ENCODE measurements around the gene CIAO2A. TPM values are rescaled to one million over a fixed set of nuclear protein-coding genes. Genes with fewer than 3 reads are reported as not detected.

CIAO2A gene
- total RNA-seq, 2 donors from 2014 or later: 47.2 to 133 TPM

DNA sequence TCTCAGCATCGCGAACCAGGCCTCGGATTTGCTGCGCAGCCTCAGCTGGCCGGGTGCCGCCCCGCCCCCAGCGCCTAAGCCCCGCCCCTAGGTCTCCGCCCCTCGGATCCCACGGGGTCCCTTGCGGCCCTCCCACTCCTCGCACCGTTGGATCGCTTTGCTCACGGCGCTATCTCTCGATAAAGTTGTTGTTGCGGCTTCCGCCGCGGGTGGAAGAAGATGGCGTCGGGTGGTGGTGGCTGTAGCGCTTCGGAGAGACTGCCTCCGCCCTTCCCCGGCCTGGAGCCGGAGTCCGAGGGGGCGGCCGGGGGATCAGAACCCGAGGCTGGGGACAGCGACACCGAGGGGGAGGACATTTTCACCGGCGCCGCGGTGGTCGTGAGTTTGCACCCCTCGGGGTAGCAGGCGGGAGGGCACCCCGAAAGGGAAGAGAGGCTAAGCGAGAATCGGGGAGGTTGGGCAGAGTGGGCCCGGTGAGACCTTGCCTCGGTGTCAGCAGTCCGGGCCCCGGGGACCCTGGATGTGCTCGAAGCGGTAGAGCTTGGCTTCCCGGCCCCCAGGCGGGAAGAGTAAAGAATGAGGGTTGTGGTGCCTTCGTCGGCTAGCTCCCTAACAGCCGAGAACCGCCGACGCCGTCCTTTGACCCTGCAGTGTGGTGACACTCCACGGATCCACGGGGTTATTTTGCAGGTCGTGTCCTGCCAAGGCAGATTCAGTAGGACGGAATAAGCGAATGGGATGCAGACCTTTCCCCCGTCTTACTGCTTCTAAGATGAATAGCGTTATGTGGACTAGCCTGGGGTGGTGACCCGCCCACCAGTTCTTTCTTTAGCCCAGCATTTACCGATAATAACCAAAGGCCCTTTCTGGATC is 2.4 kb upstream of the CIAO2A start, which contains the start of gene SNX1:
TSS of gene SNX1 (plus strand) at position 188 of the 873 bp plus-strand sequence. CDS start at position 220, 32 bp downstream.
- Histone ChIP-seq H3K27me3 (replicated peaks; ENCODE audit: insufficient read depth) (no peaks in the 10 kb centered on the region), H3K4me3 (peak within 1 kb of the TSS; percentile 82 to 86), H3K9me3 (no peaks in the 10 kb centered on the region), H3K36me3 (no peaks in the 10 kb centered on the region), H3K4me1 (replicated peaks) (peaks cover 9% of the 10 kb centered on the region), H3K27ac (peak within 1 kb of the TSS; percentile 78 to 82)
- peak; percentile 91 for TF ChIP-seq POLR2A (IDR thresholded peaks at IDR 0.05)
- peak; percentile 100 for TF ChIP-seq POLR2AphosphoS5 (IDR thresholded peaks at IDR 0.05)
- TF ChIP-seq, protein P1, sequence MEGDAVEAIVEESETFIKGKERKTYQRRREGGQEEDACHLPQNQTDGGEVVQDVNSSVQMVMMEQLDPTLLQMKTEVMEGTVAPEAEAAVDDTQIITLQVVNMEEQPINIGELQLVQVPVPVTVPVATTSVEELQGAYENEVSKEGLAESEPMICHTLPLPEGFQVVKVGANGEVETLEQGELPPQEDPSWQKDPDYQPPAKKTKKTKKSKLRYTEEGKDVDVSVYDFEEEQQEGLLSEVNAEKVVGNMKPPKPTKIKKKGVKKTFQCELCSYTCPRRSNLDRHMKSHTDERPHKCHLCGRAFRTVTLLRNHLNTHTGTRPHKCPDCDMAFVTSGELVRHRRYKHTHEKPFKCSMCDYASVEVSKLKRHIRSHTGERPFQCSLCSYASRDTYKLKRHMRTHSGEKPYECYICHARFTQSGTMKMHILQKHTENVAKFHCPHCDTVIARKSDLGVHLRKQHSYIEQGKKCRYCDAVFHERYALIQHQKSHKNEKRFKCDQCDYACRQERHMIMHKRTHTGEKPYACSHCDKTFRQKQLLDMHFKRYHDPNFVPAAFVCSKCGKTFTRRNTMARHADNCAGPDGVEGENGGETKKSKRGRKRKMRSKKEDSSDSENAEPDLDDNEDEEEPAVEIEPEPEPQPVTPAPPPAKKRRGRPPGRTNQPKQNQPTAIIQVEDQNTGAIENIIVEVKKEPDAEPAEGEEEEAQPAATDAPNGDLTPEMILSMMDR (IDR thresholded peaks at IDR 0.05): peak in 2 of 4 experiments; percentile 43 to 46
- DNase-seq (ENCODE audit: low spot score): peak; percentile 95
- intact Hi-C loops (cut with DNase I): loop anchor here (5.0 kb wide), 1 partner anchor 66 kb away; the partner anchor contains the start of gene PPIB
- 1% methylated on average over 70 of the region's 70 CpGs for WGBS

GRCh38 chr15:64095431-64095794 is 1.8 kb upstream of the CIAO2A start:
- 41% methylated on average over 4 of the region's 4 CpGs for WGBS
- TF ChIP-seq, protein P1 (IDR thresholded peaks at IDR 0.05): no peak
- no peak for TF ChIP-seq POLR2A (IDR thresholded peaks at IDR 0.05)
- no peak for TF ChIP-seq POLR2AphosphoS5 (IDR thresholded peaks at IDR 0.05)
- Histone ChIP-seq H3K9me3 (no peaks in the 10 kb centered on the region), H3K27me3 (replicated peaks; ENCODE audit: insufficient read depth) (no peaks in the 10 kb centered on the region), H3K4me1 (replicated peaks) (peaks cover 9% of the 10 kb centered on the region), H3K4me3 (peak overlapping the region; percentile 82 to 86), H3K36me3 (no peaks in the 10 kb centered on the region), H3K27ac (peak overlapping the region; percentile 78 to 82)
- DNase-seq (ENCODE audit: low spot score): no peak
- intact Hi-C loops (cut with DNase I): loop anchor here (5.0 kb wide), 1 partner anchor 67 kb away; the partner anchor contains the start of gene PPIB

DNA sequence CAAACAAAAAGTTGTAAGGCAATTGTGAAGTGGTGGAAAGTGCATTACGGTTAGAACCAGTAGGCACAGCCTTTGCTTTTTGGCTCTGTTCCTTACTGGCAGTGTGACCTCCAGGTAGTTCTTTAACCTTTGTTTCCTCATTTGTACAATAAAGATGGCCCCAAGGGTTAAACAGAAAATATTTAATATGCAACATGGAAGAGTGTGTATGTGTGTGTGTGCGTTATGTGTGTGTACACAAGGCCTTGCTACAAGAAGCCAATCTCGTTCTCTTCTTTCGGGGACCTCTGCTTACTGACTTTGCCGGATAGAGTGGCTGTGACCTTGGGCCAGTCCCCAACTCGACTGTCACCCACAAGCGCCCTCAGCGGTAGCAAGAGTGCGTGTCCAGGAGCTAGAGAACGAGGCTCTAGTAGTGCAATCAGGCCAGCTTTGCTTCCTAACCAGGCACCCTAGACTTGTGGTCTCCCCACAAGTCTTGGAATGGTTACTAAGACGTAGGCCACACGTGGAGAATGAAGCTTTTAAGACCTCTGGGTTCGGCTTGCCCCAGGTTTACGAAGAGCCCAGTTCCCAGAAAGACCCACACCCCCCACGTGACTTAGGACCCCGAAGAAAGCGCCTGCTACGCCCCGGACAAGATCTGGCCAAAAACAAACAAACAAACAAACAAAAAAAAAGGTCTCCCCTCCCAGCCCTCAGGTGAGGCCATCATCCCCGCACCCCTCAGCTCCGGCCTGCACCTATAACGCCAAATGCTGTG is 593 bp downstream of the CIAO2A start:
- Histone ChIP-seq H3K27me3 (replicated peaks; ENCODE audit: insufficient read depth) (no peaks in the 10 kb centered on the region), H3K4me1 (replicated peaks) (peaks cover 4% of the 10 kb centered on the region), H3K36me3 (no peaks in the 10 kb centered on the region), H3K27ac (peak overlapping the region; percentile 87 to 90), H3K4me3 (peak overlapping the region; percentile 59 to 61), H3K9me3 (no peaks in the 10 kb centered on the region)
- DNase-seq (ENCODE audit: low spot score): peak; percentile 34
- 2% methylated on average over 22 of the region's 22 CpGs for WGBS
- TF ChIP-seq POLR2A (IDR thresholded peaks at IDR 0.05) (no peak), POLR2AphosphoS5 (IDR thresholded peaks at IDR 0.05) (no peak)
- TF ChIP-seq, protein P1 (IDR thresholded peaks at IDR 0.05): no peak
- intact Hi-C loops (cut with DNase I): no loop called here

DNA sequence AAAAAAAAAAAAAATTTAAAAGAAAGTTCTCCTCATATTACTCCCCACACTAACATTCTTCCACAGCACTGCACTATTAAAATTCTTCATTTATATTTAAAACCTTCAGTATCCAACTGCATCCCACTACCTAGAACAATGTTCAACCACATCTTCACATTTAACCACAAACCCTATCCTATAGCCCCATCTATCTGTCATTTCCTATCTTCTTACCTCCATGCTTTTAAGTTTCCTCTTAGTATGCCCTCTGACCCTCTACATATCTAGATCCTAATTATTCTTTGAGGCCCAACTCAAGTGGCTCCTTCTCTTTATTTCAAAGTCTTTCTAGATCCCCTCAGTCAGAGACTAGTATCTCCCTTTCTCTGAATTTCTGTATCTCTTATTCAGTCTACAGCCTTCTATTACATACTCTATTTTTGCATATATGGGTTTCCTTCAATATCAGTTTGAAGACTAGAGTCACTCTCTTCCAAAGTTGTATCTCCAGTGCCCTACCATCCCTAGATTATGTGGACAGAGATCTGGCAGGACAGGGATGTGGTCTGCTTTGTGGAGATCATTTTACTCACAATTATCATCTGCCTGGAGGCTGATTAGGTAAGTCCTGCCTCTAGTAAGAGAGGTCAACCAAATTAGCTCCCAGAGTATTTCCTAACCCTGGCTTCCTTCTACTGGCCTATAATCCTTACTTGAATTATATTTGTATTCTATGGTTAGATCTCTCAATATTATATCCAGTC is 1.4 kb downstream of the CIAO2A start:
- H3K4me3 ChIP-seq: peak overlapping the region in 1 of 2 donors; percentile 59
- H3K4me1 ChIP-seq (replicated peaks): peaks cover 4% of the 10 kb centered on the region
- TF ChIP-seq POLR2AphosphoS5 (IDR thresholded peaks at IDR 0.05): no peak
- TF ChIP-seq, protein P1 (IDR thresholded peaks at IDR 0.05): peak in 2 of 4 experiments; percentile 9 to 38
- peak overlapping the region in 1 of 2 donors; percentile 90 for H3K27ac ChIP-seq
- no peaks in the 10 kb centered on the region for H3K9me3 ChIP-seq
- DNase-seq (ENCODE audit: low spot score): no peak
- H3K36me3 ChIP-seq: peaks cover 0 to 6% of the 10 kb centered on the region in 2 donors
- no peaks in the 10 kb centered on the region for H3K27me3 ChIP-seq (replicated peaks; ENCODE audit: insufficient read depth)
- intact Hi-C loops (cut with DNase I): no loop called here
